DMS79 (cell line): ENCODE data around the gene ZMYM1.
"Not testable (repeated sequence)": the region's sequence is repeated elsewhere in the genome, so short reads cannot be mapped to it uniquely, and the experiment has no call there.

ENCODE experiments used
- DNase-seq: peaks from one replicate; lab custom pipeline; 2025; lab: John Stamatoyannopoulos, UW

Gene ZMYM1

DNA sequence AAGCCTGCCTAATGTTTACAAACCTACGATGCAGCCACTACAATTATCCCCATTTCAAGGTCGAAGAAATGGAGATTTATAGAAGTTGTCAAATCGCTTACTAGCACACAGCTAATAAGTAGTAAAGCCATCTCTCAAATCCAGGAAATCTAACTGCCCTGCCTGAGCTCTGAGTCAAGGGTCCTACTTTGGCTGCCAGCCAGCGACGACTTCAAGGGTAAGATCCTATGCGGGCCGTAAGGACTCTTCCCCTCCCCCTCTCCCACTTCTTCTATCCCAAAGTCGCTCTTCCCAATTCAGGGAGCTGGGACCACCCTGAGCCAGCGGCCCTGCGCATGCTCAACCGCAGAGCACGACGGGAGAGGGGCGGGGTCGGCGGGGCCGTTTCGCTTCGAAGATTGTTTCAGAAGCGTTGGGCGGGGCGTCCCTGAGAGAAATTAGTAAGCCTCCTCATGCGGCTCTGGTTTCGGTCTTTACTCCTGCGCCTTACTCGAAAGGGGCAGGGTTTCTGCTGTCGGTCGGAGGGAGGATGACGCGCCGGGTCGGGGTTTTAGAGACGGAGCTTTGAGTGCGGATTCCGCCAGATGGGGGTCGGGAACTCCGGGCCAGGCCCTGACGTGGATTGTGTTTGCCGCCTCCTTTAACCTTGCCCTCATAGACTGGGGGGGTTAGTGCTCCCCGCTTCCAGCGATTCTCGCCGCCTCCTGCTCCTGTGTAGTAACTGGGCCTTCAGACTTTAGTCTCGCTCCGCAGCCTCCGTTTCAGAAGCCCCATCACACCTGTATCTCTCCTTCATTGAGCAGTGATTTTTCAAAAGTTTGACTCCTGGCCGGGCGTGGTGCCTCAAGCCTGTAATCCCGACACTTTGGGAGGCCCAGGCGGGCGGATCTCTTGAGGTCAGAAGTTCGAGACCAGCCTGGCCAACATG, at the start of gene ZMYM1:
Gene ZMYM1 (plus strand): TSS at position 383 of the 928 bp plus-strand sequence. CDS start 14,603 bp downstream, outside the sequence.
- DNase-seq: peak; percentile 96

DNA sequence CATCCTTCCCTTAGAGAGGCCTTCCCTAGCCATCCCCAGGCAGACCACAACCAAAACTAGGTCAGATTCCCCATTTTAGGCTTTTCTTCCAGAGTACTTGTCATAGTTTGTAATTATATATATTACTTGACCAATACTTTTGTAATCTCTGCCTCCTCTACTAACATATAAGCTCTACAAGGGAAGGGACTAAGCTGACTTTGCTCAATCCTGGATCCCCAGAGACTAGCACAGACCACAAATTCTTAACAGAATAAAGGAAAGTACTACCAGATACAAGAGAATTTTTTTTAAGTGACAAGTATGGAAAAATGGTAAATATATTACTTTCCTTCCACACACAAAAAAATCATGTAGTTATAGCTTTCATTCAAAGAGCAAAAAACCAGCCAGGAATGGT, 49.4 kb upstream of the ZMYM1 start:
- DNase-seq: no peak

DNA sequence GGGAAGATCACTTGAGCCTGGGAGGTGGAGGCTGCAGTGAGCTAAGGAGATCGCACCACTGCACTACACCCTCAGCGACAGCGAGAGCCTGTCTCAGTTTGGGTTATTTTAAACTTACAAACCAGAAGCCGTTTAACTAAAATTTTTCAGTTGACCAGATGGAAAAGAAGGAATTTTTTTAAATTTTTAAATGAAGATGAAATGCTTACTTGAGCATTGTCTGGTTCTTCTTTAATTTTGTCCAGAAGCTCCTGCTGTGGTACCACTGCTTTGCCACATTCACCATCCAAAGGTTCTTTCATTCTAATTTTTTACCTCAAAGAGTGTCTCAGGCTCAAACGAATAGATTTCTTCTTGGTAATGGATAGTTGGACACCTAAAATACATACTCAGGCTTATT, 48.8 kb upstream of the ZMYM1 start:
- no peak for DNase-seq

DNA sequence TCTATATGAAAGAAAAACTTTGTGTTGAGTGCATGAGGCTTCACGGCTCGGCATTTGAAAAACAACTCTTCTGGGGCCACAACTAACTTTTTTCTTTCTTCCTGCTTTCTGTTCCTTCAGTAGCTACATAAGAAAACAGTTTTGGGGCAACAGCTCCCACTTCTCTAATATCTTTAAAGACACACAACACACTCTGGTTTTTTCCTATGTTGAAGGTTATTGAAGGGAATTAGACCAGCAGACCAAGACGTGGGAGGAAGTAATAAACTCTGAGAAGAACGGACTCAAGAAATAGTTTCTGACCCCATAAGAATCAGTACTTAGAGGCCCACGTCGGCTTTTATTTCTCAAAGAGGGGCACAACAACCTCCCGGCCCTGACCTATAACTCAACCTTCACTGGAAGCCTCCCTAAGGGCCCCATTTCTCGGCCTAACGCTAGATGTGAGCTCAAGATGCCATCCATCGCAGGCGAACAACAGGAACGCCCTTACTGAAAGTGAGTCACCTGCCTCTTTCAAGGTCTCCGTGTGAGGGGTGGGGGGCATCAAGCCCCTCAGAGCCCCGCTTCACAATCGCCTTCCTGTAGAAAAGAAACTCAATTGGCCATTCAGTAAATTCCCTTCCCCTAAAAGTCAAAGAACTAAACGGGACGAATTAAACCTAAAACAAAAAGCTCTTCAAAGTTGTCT, 48.3 kb upstream of the ZMYM1 start:
- no peak for DNase-seq

DNA sequence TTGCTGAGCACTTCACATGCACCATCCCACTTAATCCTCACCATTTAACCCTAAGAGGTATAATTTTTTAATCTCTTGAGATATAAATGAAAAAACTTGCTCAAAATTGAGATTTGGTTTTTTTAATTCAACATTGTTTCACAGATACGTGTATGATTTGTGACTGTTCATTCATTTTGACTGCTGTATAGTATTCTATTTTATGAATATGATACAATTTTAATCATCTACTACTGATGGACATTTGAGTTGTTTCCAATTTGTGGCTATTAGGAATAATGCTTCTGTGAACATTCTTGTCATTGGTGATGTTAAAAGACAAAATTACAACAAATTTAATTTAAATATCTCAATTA, 46.8 kb upstream of the ZMYM1 start:
- no peak for DNase-seq

DNA sequence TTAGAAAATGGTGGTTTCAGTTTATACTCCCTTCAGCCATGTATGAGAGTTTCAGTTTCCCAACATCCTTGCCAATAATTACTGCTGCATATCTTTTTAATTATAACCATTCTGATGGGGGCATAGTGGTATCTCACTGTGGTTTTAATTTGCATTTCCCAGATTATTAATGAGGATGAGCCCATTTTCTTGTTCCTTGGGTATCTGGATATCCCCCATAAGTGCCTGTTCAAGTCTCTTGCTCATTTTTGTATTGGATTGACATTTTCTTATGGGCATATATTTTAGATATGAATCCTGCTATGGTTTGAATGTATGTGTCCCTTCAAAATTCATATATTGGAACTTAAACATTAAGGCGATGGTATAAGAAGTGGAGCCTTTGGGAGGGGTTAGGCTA, 45.8 kb upstream of the ZMYM1 start:
- DNase-seq: no peak

DNA sequence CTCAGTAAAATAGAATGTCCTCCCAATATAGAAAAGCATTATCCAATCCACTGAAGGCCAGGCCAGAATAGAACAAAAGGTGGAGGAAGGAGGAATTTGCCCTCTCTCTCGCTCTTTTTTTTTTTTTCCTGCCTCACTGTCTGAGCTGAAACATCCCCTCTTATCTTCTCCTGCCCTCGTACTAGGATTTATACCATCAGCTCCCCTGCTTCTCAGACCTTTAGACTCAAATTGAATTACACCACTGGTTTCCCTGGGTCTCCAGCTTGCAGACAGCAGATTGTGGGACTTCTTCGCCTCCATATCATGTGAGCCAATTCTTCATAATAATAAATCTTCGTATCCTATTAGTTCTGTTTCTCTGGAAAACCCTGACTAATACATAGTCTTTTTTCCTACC, 42.6 kb upstream of the ZMYM1 start:
- DNase-seq: no peak

DNA sequence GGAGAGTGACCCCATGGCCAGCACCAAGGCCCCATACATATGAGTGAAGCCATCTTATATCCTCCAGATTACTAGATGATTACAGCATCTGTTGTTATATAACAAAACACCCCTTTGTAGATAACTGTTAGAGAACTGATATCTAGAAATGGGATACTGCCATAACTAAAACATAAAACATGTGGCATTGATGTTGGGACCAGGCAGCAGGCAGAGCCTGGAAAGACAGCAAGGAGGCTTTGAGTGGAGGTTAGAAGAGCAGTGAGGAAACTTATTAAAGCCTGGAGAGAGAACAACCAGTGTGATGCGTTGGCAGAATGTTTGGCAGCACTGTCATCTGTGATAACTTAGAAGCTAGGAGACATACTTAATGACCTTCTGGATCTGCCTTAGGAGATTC, 42.0 kb upstream of the ZMYM1 start:
- DNase-seq: no peak

DNA sequence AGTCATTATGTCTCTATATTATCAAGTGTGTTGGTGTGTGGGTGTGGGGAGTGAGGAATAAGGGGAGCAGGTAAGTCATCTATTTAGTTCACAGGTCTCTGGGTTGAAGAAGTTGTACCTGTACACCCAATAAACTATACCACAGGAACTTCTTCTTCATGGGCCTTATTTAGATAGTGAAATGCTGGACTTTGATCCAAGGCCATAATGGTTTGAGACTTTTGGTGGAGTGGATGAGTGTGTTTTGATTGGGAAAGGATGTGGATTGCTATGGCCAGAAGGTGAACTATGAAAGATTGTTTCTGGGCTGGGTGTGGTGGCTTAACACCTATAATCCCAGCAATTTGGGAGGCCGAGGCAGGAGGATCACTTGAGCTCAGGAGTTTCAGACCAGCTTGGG, 40.5 kb upstream of the ZMYM1 start:
- no peak for DNase-seq

DNA sequence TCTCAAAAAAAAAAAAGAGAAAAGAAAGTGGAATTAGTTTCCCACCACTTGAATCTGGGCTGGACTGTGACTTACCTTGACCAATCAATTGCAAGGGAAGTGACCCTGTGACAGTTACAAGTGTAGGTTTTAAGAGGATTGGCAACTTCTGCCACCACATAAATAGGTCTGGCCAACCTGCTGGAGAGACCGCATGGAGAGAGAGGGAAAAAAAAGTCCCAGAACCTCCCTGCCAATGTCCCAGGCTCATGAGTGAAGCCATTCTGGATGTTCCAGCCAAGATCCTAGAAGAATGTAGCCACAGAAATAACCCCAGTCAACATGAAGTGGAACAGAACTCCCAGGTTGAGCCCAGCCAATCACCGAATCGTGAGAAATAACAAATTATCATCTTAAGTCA, 35.7 kb upstream of the ZMYM1 start:
- no peak for DNase-seq

DNA sequence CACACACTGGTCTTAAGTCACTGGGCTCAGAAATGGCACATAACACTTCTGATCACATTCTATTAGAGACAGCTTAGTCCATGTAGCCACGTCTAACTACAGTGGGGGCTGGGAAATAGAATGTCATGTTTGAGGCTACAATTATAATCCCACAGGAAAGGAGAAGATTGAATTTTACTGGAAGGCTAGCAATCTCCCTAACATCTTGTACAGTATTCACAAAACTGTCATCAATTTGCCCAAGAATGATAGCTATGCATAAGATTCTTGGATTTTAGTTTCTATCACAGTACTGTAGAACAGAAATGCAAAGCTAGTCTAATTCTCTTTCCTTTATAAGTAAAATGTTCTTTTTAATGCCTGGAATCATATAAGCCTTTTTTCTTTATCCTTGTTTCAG, 34.8 kb upstream of the ZMYM1 start:
- no peak for DNase-seq

DNA sequence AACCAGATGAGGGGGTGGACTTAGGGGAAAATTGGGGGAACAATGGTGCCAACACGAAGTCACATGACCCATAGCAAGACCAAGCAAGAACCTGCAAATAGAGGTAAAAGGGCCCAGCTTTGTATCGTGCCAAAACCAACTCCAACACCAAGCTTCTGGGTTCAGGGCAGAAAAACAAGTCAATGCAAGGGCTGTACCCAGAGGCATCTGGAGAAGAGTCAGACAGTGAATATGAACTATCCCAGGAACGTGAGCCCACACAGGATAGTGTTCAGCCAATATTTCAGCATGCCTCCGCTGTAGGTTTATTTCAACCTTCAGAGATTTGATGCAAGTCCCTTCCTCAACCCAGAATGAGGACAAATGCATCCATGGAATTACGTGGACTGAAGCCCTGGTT, 32.5 kb upstream of the ZMYM1 start:
- no peak for DNase-seq

DNA sequence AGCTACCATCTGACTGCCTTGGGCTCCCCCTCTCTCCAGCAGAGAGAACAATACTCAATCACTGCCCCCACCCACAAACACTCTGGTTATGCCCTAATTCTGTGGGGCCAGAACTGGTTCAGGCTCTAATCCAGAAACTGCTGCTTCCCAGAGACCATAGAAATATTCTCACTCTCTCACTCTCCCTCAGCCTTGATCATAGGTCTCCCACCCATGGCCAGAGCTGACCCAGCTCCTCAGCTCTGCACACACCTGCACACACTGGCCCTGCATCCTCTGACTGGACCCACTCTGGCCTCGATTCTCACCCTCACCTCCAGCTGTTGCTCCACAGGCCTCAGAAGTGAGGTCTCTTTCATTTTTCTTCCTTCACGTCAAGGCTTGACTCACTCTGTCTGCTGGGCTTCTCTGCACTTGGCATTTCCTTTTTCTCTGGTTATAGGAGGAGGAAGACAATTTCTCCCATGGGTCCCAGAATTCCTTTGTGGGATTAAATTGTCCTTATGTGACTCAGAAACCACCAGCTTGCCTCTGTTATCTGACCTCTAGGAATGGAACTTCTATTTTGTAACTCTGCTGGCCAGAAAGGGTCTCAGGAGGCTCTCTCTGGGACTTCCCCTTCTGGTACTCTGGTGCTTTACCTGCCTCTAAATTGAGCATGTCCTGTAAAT, 31.9 kb upstream of the ZMYM1 start:
- DNase-seq: no peak

DNA sequence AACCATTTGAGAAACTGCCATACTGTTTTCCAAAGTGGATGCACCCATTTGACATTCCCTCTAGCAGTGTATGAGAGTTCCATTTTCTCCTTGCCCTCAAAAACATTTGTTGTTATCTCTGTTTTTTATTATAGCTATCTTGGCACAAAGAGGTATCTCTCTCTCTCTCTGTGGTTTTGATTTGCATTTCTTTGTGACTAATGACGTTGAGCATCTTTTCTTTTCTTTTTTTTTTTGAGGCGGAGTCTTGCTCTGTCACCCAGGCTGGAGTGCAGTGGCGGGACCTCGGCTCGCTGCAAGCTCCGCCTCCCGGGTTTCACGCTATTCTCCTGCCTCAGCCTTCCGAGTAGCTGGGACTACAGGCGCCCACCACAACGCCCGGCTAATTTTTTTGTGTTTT, 30.1 kb upstream of the ZMYM1 start:
- DNase-seq: no peak

DNA sequence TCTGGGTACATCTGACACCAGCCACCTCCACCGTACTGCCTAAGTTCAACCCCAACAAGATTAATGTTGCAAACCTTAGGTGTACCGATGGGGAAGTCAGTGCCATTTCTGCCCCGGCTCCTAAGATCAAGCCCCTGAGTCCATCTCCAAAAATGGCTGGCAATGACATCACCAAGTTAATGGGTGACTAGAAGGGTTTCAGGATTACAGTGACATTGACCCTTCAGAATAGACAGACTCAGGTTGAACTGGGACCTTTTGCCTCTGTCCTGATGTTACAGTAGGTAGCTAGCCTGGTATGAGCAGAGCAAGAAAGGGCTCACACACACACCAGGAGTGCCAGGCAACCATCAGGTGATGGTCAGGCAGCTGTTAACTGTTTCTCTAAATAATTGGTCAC, 25.8 kb upstream of the ZMYM1 start:
- no peak for DNase-seq

DNA sequence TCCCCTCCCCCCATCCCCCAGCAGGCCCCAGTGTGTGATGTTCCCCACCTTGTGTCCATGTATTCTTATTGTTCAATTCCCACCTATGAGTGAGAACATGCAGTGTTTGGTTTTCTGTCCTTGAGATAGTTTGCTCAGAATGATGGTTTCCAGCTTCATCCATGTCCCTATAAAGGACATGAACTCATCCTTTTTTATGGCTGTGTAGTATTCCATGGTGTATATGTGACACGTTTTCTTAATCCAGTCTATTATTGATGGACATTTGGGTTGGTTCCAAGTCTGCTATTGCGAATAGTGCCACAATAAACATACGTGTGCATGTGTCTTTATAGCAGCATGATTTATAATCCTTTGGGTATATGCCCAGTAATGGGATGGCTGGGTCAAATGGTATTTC, 24.9 kb upstream of the ZMYM1 start:
- not testable (repeated sequence) for DNase-seq

DNA sequence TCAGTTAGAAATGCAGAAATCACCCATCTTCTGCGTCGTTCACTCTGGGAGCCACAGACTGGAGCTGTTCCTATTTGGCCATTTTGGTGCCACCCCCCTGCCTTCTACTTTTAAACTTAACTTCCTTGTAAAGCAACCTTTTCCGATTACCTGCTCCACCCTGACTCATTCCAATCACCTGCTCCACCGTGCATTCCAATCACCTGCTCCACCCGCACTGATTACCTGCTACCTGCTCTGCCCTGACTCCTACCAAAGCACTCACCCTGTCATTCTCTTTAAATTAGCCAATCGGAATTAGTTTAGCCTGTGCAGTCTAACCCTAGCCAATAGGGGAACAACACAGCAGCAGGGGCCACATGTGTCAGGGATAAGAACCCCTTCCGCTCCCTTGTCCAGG, 20.9 kb upstream of the ZMYM1 start:
- DNase-seq: not testable (repeated sequence)

DNA sequence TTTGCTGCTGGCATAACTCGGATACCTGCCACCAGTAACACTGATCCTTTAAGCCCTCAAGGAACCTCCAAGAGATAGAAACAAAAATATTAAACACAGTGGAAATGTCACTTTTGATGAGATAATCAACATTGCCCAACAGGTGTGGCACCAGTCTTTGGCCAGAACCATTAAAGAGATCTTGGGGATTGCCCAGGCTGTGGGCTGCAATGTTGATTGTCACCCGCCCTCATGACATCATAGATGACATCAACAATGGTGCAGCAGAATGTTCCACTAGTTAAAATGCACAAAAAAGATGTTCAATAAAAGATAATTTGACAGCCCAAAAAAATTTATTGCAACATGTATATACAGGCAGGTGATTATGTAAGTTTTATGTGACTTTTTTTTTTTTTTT, 20.2 kb upstream of the ZMYM1 start:
- no peak for DNase-seq

DNA sequence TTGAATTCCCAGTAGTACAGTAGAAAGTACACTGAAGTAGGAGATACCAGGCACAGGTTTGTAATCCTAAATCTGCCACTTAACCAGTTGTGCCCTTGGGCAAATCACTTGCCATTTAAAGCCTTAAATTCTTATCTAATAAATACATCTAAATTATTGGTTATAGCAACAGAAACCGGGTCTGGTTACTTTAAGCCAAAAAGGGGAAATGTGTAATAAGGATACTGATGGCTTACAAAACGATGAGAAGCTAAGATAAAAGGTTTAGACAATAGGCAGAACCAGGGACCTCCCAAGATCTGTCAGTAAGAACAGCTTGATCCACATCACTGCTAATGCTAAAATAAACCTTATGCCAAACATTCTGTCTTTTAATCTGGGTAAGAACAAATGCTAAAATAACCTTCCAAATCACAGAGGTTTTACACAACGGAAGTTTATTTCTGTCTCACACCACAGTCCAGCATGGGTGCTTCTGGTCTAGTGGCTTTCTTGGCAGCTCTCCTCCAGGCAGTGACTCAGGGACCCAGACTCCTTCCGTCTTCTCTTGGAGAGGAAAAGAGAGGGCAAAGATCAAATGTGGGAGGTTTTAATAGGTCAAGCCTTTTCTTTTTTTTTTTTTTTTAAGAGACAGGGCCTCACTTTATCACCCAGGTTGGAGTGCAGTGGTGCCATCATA, 16.5 kb upstream of the ZMYM1 start:
- DNase-seq: no peak

DNA sequence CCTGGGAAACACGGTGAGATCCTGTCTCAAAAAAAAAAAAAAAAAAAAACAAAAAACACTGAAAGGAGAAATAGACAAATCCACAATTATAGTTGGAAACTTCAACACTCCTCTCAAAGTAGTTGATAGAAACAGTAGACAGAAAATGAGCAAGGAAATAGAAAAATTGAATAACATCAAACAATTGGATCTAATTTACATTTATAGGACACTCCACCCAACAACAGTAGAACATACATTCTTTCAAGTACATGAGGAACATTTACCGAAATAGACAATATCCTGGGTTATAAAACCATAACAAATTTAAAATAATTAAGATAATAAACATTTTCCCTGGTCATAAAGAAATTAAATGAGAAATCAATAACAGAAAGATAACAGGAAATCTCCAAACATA, 14.9 kb upstream of the ZMYM1 start:
- DNase-seq: no peak

DNA sequence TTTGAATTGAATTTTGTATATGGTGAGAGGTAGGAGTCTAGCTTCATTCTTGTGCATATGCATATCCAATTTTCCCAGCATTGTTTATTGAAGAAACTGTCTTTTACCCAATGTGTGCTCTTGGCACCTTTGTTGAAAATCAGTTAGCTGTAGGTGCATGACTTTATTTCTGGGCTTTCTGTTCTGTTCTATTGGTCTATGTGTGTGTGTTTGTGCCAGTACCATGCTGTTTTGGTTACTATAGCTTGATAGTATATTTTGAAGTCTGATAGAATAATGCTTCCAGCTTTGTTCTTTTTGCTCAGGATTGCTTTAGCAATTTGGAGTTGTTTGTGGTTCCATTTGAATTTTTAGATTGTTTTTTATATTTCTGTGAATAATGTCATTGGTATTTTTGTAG, 9.4 kb upstream of the ZMYM1 start:
- no peak for DNase-seq

DNA sequence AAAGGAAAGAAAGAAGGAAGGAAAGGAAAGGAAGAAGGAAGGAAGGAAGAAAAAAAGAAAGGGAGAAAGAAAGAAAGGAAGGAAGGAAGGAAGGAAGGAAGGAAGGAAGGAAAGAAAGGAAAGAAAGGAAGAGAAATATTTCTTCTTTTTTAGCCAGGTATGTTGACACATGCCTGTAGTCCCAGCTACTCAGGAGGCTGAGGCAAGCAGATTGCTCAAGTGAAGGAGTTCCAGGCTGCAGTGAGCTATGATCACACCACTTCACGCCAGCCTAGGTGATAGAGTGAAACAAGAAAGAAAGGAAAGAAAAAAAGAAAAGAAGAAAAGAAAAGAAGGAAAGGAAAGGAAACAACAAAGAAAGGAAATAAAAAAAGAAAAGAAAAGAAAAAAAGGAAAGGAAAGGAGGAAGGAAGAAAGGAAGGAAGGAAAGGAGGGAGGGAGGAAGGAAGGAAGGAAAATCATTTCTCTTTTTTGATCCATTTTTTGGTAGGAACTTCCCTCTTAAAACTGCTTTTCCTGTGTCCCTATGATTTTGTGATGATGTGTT, 5.8 kb upstream of the ZMYM1 start:
- no peak for DNase-seq
